Right atrium auricular region (tissue), 2 donors: Measurements from ENCODE around the gene TIGD1. TPM values are rescaled to one million over a fixed set of nuclear protein-coding genes. Genes with fewer than 3 reads are reported as not detected.

Source experiments
- DNase-seq: peaks from one replicate; pipeline ENCODE4 v3.0.0-alpha.2; 2019; ENCODE audit warnings: low spot score
- H3K27ac ChIP-seq, 2 donors: fragments of 200-600 bp; sonication (generic); 1 replicate in 1 of 2; 2 replicates in 1 of 2; pipeline ENCODE4 v1.5.1; 2016 to 2019
- H3K27me3 ChIP-seq, 2 donors: fragments of 200-600 bp; sonication (generic); one replicate each; pipeline versions ENCODE4 v1.5.1 to v1.6.0; 2017 to 2019
- H3K36me3 ChIP-seq: fragments of 200-600 bp; sonication (generic); one replicate; pipeline ENCODE4 v1.5.1; 2016
- H3K4me1 ChIP-seq, 2 donors: fragments of 200-600 bp; sonication (generic); one replicate each; pipeline versions ENCODE4 v1.5.1 to v1.6.0; 2017 to 2019
- H3K4me3 ChIP-seq, 2 donors: fragments of 200-600 bp; sonication (generic); 1 replicate in 1 of 2; 2 replicates in 1 of 2; pipeline ENCODE4 v1.5.1; 2017 to 2019; ENCODE audit warnings: mild to moderate bottlenecking in 1 of 2, moderate library complexity in 1 of 2
- H3K9me3 ChIP-seq, 2 donors: fragments of 200-600 bp; sonication (generic); one replicate each; pipeline ENCODE4 v1.5.1; 2019
- total RNA-seq, 2 donors: library from RNA; depleted of rRNA; stranded (reverse); fragments of >200 nt; gene quantifications; one replicate each; pipeline ENCODE4 v1.1.0, GENCODE V29; 2016
- TF ChIP-seq, protein P1 (sequence below), 2 donors: fragments of 200-600 bp; sonication (generic); IDR thresholded peaks; one replicate each; pipeline ENCODE4 v1.5.1; 2019; ENCODE audit warnings: antibody characterized with exemption in 2 of 2

TIGD1 gene
- total RNA-seq, 2 donors from 2014 or later, result 1.7 to 2.0 TPM

DNA sequence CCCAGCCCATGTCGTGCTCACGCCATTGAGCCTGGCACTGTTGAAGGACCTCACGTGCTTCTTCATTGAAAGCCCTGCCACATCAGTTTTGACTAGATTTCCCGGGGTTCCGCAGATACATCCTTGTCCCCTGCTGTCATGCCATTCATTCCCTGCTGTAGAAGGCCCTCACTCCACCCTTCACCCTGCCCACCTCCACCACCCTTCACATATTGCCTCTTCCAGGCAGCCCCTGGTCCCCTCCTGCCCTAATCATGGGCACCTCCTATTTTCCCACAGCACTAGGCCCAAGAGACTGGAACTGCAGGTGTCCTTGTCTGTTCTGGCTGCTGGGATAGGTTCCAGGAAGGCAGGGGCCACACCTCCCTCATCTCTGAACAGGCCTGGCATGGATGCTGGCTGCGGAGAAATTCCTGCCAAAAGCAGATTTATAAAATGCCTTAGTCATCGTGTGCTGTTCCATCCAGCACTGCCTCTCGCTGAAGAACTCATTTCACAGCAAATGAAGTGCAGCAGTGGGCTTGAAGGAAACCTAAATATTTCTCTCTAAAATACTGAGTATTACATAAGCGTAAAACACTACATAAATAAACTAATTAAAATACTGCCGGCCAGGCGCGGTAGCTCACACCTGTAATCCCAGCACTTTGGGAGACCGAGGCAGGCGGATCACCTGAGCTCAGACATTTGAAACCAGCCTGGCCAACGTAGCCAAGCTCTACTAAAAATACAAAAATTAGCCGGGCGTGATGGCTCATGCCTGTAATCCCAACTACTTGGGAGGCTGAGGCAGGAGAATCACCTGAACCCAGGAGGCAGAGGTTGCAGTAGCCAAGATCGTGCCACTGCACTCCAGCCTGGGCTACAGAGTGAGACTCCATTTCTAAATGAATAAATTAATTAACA is 38.6 kb upstream of the TIGD1 start:
- Histone ChIP-seq H3K4me3 (no peak overlapping the region), H3K4me1 (peaks cover 0 to 24% of the 10 kb centered on the region in 2 donors), H3K27ac (peak overlapping the region; percentile 38 to 46), H3K27me3 (no peaks in the 10 kb centered on the region), H3K9me3 (no peaks in the 10 kb centered on the region), H3K36me3 (no peaks in the 10 kb centered on the region)
- TF ChIP-seq, protein P1, sequence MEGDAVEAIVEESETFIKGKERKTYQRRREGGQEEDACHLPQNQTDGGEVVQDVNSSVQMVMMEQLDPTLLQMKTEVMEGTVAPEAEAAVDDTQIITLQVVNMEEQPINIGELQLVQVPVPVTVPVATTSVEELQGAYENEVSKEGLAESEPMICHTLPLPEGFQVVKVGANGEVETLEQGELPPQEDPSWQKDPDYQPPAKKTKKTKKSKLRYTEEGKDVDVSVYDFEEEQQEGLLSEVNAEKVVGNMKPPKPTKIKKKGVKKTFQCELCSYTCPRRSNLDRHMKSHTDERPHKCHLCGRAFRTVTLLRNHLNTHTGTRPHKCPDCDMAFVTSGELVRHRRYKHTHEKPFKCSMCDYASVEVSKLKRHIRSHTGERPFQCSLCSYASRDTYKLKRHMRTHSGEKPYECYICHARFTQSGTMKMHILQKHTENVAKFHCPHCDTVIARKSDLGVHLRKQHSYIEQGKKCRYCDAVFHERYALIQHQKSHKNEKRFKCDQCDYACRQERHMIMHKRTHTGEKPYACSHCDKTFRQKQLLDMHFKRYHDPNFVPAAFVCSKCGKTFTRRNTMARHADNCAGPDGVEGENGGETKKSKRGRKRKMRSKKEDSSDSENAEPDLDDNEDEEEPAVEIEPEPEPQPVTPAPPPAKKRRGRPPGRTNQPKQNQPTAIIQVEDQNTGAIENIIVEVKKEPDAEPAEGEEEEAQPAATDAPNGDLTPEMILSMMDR (IDR thresholded peaks at IDR 0.05), result no peak
- DNase-seq, result peak; percentile 61

DNA sequence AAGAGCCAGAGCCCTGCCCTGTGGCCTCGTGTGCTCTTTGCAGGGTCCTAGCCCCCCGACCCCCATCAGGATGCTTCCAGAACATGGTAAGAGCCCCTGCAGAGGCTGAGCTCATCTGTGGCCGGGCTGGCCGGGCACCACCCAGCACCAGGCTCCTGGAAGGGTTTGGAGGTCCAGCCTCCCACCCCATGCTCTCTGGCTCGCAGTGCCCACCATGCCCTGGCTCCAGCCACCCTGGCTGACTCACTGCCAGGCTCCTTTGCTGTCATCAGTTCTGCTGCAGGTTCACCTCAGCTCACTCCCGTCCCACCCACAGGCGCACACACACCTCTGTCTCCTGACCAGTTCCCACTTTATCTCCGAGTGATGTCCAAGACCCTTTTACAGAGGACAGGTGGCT is 37.7 kb upstream of the TIGD1 start:
- peaks cover under 1% of the 10 kb centered on the region for H3K36me3 ChIP-seq
- DNase-seq, result no peak
- TF ChIP-seq, protein P1 (IDR thresholded peaks at IDR 0.05), result no peak
- no peaks in the 10 kb centered on the region for H3K9me3 ChIP-seq
- H3K4me3 ChIP-seq, result no peak overlapping the region
- H3K27ac ChIP-seq, result no peak overlapping the region
- peaks cover 0 to 19% of the 10 kb centered on the region in 2 donors for H3K4me1 ChIP-seq
- no peaks in the 10 kb centered on the region for H3K27me3 ChIP-seq

DNA sequence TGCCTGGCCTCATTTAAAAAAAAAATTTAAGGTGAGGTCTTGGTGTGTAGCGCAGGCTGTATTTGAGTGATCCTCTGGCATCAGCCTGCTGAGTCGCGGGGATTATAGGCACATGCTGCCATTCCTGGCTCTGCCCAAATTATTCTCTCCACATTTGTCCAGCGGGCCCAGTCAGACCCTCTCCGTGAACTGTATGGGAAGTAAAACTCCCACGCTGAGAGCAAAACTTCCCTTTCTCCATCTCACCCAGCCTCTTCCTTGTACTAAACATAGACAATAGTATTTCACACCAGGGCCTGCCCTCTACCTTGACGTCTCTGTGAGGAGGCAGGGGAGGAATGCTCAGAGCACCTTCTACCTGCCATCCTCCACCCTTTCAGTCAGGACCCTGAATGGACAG is 37.2 kb upstream of the TIGD1 start:
- DNase-seq, result no peak
- no peak overlapping the region for H3K27ac ChIP-seq

DNA sequence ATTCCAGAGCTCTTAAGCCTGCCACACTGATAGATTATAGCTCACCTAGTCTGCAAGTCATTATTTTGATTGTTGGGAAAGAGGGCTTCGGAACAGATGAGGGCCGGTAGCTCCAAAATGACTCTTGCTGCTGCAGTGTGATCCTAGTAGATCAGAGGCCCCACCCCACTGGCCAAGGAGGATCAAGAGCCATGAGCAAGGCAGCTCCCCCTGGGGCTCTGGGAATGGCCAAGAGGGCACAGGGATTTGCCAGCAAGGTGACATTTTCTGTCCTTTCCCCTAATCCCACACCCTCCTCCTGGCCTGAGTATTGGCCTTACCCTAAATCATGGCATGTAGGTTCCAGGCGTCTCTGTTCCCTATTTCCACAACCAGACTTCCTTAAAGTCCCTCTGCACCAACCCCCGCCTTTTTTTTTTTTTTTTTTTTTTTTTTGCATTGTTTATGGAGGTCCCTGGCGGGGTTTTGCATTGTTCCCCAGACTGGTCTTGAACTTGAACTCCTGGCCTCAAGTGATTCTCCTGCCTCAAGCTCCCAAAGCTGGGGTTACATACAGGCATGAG is 36.7 kb upstream of the TIGD1 start:
- H3K27ac ChIP-seq, result no peak overlapping the region
- no peak for DNase-seq
- no peaks in the 10 kb centered on the region for H3K27me3 ChIP-seq
- TF ChIP-seq, protein P1 (IDR thresholded peaks at IDR 0.05), result no peak
- H3K9me3 ChIP-seq, result no peaks in the 10 kb centered on the region
- peaks cover 0 to 11% of the 10 kb centered on the region in 2 donors for H3K4me1 ChIP-seq
- H3K4me3 ChIP-seq, result no peak overlapping the region
- peaks cover 11% of the 10 kb centered on the region for H3K36me3 ChIP-seq

More for the DNA sequence above, 37.2 kb upstream of the TIGD1 start:
- peaks cover 6% of the 10 kb centered on the region for H3K36me3 ChIP-seq
- H3K4me3 ChIP-seq, result no peak overlapping the region
- no peaks in the 10 kb centered on the region for H3K9me3 ChIP-seq
- TF ChIP-seq, protein P1 (IDR thresholded peaks at IDR 0.05), result no peak
- H3K4me1 ChIP-seq, result peaks cover 0 to 13% of the 10 kb centered on the region in 2 donors
- H3K27me3 ChIP-seq, result no peaks in the 10 kb centered on the region

DNA sequence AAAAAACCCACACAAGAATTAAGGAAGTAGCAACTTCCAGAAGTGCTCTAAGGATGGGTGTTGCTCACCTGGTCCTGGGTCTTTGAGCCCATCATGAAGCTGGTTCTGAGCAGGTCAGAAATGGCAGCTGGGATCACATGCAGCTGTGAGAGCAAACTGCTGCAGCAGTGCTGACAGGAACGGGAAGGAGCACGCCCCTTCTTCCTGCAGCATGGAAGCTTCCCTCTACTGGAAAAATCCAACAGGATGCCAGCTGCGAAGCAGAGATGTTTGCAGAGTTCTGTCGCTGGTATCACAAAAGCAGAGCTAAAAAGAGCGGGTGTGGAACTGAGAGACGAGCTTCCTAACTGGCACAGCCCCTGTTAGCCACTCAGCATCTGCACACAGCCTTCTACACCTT is 33.9 kb upstream of the TIGD1 start:
- no peak for DNase-seq
- Histone ChIP-seq H3K36me3 (peaks cover 29% of the 10 kb centered on the region), H3K9me3 (no peaks in the 10 kb centered on the region), H3K4me1 (peaks cover 0 to 11% of the 10 kb centered on the region in 2 donors), H3K27me3 (no peaks in the 10 kb centered on the region), H3K4me3 (no peak overlapping the region), H3K27ac (no peak overlapping the region)
- TF ChIP-seq, protein P1 (IDR thresholded peaks at IDR 0.05), result no peak
